ENCODE results near the gene PRPS1L1.

PRPS1L1 gene

GRCh38 chr7:17989546-17989945 lies 38.1 kb downstream of the PRPS1L1 start:
- no peak for DNase-seq (ENCODE audit: extremely low spot score)
- ChIA-PET POLR2A (no interaction called here), CTCF (interaction anchor here (6.2 kb wide), 1 partner anchor 217 kb away, joined by 76 read pairs; no protein-coding TSS in a partner anchor)
- TF ChIP-seq CTCF (IDR thresholded peaks at IDR 0.05; ENCODE audit: control extremely low read depth, extremely low read depth, low read depth, missing control alignments): no peak

GRCh38 chr7:17988858-17989257 lies 38.8 kb downstream of the PRPS1L1 start:
- no peak for DNase-seq (ENCODE audit: extremely low spot score)
- no peak for TF ChIP-seq CTCF (IDR thresholded peaks at IDR 0.05; ENCODE audit: control extremely low read depth, extremely low read depth, low read depth, missing control alignments)
- CTCF ChIA-PET: no interaction called here
- POLR2A ChIA-PET: no interaction called here

- DNase-seq (ENCODE audit: extremely low spot score): no peak
- ChIA-PET POLR2A (no interaction called here), CTCF (interaction anchor here (1.5 kb wide), 1 partner anchor 9 kb away, joined by 3 read pairs; no protein-coding TSS in a partner anchor)
- no peak for TF ChIP-seq CTCF (IDR thresholded peaks at IDR 0.05; ENCODE audit: control extremely low read depth, extremely low read depth, low read depth, missing control alignments)
These were observed 39.5 kb downstream of the PRPS1L1 start for GRCh38 chr7:17988141-17988540.

- TF ChIP-seq CTCF (IDR thresholded peaks at IDR 0.05; ENCODE audit: control extremely low read depth, extremely low read depth, low read depth, missing control alignments): no peak
- POLR2A ChIA-PET: no interaction called here
- DNase-seq (ENCODE audit: extremely low spot score): no peak
- CTCF ChIA-PET: interaction anchor here (1.5 kb wide), 1 partner anchor 10 kb away, joined by 3 read pairs; no protein-coding TSS in a partner anchor
These were observed 40.8 kb downstream of the PRPS1L1 start for GRCh38 chr7:17986851-17987250.

- ChIA-PET POLR2A (no interaction called here), CTCF (interaction anchor here (0.7 to 1.8 kb wide), 4 partner anchors 16 to 215 kb away, joined by 3 to 5 read pairs (median 3); no protein-coding TSS in a partner anchor)
- TF ChIP-seq CTCF (IDR thresholded peaks at IDR 0.05; ENCODE audit: control extremely low read depth, extremely low read depth, low read depth, missing control alignments): no peak
- DNase-seq (ENCODE audit: extremely low spot score): no peak
These were observed 42.0 kb downstream of the PRPS1L1 start for GRCh38 chr7:17985473-17986239.

- TF ChIP-seq CTCF (IDR thresholded peaks at IDR 0.05; ENCODE audit: control extremely low read depth, extremely low read depth, low read depth, missing control alignments): no peak
- DNase-seq (ENCODE audit: extremely low spot score): no peak
- POLR2A ChIA-PET: no interaction called here
- CTCF ChIA-PET: interaction anchor here (1.2 to 1.4 kb wide), 2 partner anchors 17 to 214 kb away, joined by 3 read pairs; no protein-coding TSS in a partner anchor
These were observed 43.4 kb downstream of the PRPS1L1 start for GRCh38 chr7:17984288-17984687.
